ENCODE measurements around the gene ZNF500. TPM values are rescaled to one million over a fixed set of nuclear protein-coding genes. Genes with fewer than 3 reads are reported as not detected.
A peak's percentile ranks its signal among the peaks of the same experiment; 100 is the strongest.

Gene ZNF500
- total and polyA plus RNA-seq, 8 donors, result 0.45 to 19.3 (median 4.5) TPM

GRCh38 chr16:4699046-4699556 lies 67.9 kb downstream of the ZNF500 start:
- TF ChIP-seq, protein P1, sequence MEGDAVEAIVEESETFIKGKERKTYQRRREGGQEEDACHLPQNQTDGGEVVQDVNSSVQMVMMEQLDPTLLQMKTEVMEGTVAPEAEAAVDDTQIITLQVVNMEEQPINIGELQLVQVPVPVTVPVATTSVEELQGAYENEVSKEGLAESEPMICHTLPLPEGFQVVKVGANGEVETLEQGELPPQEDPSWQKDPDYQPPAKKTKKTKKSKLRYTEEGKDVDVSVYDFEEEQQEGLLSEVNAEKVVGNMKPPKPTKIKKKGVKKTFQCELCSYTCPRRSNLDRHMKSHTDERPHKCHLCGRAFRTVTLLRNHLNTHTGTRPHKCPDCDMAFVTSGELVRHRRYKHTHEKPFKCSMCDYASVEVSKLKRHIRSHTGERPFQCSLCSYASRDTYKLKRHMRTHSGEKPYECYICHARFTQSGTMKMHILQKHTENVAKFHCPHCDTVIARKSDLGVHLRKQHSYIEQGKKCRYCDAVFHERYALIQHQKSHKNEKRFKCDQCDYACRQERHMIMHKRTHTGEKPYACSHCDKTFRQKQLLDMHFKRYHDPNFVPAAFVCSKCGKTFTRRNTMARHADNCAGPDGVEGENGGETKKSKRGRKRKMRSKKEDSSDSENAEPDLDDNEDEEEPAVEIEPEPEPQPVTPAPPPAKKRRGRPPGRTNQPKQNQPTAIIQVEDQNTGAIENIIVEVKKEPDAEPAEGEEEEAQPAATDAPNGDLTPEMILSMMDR (IDR thresholded peaks at IDR 0.05), result no peak
- no peak for TF ChIP-seq POLR2A (IDR thresholded peaks at IDR 0.05)
- no peak for TF ChIP-seq POLR2AphosphoS5 (IDR thresholded peaks at IDR 0.05)
- no peak for TF ChIP-seq EP300 (IDR thresholded peaks at IDR 0.05)
- H3K36me3 ChIP-seq, result peaks cover 60 to 94% (median 91%) of the 10 kb centered on the region in 4 donors
- no peak overlapping the region for H3K27ac ChIP-seq
- WGBS, 5 donors, result 87 to 92% (median 90%) methylated on average over 14 to 19 of the region's 19 CpGs
- no peak overlapping the region for H3K4me3 ChIP-seq
- intact Hi-C loops (cut with DNase I; ENCODE audit: low total_unique reads), result no loop called here
- H3K4me1 ChIP-seq, result peaks cover 14 to 49% (median 39%) of the 10 kb centered on the region in 4 donors
- DNase-seq, result peak in 1 of 2 donors; percentile 5
- H3K27me3 ChIP-seq, result no peaks in the 10 kb centered on the region
- no peaks in the 10 kb centered on the region for H3K9me3 ChIP-seq

GRCh38 chr16:4698321-4699045 lies 68.5 kb downstream of the ZNF500 start:
- H3K9me3 ChIP-seq, result no peaks in the 10 kb centered on the region
- peaks cover 14 to 50% (median 42%) of the 10 kb centered on the region in 4 donors for H3K4me1 ChIP-seq
- TF ChIP-seq POLR2A (IDR thresholded peaks at IDR 0.05) (no peak), EP300 (IDR thresholded peaks at IDR 0.05) (no peak), POLR2AphosphoS5 (IDR thresholded peaks at IDR 0.05) (no peak)
- TF ChIP-seq, protein P1 (IDR thresholded peaks at IDR 0.05), result no peak
- intact Hi-C loops (cut with DNase I; ENCODE audit: low total_unique reads), result no loop called here
- WGBS, 5 donors, result 88 to 95% (median 94%) methylated on average over 13 to 36 of the region's 36 CpGs
- no peak overlapping the region for H3K4me3 ChIP-seq
- no peaks in the 10 kb centered on the region for H3K27me3 ChIP-seq
- peaks cover 60 to 87% (median 85%) of the 10 kb centered on the region in 4 donors for H3K36me3 ChIP-seq
- H3K27ac ChIP-seq, result no peak overlapping the region
- peak in 1 of 2 donors; percentile 15 for DNase-seq

Small RNA genes lying within 50 kb of the gene (small RNA-seq; reads per million reads assigned to genes)
- gene RF00017, result 0 reads per million in 4 donors

Other genes starting within 250 kb of the ZNF500 start
- 10 to 100 TPM in 3 of 5 donors, 1 to 10 TPM in 2; 2.9 to 36.5 (median 18.8) TPM for gene CDIP1, start 228.4 kb downstream of the ZNF500 start, total RNA-seq
- gene CDIP1, start 228.4 kb downstream of the ZNF500 start, polyA plus RNA-seq, result 10 to 100 TPM in 2 of 3 donors, 1 to 10 TPM in 1; 9.5 to 13.8 (median 10.6) TPM
- gene C16orf96, start 210.8 kb downstream of the ZNF500 start, total RNA-seq, result under 1 TPM in 2 of 5 donors, not detected in 3; 0.37 to 0.43 TPM
- gene C16orf96, start 210.8 kb downstream of the ZNF500 start, polyA plus RNA-seq, result not detected
- gene UBALD1, start 152.3 kb downstream of the ZNF500 start, total RNA-seq, result 10 to 100 TPM in 2 of 5 donors, 1 to 10 TPM in 2, under 1 TPM in 1; 0.58 to 77.2 (median 6.8) TPM
- 10 to 100 TPM; 17.2 to 41.3 (median 31.9) TPM for gene UBALD1, start 152.3 kb downstream of the ZNF500 start, polyA plus RNA-seq
- gene MGRN1, start 142.3 kb downstream of the ZNF500 start, total RNA-seq, result 100 to 1,000 TPM in 2 of 5 donors, 10 to 100 TPM in 3; 34.7 to 469 (median 91.4) TPM
- gene MGRN1, start 142.3 kb downstream of the ZNF500 start, polyA plus RNA-seq, result 10 to 100 TPM; 13.2 to 21.5 (median 17.9) TPM
- 10 to 100 TPM in 4 of 5 donors, 1 to 10 TPM in 1; 3.5 to 48.2 (median 44.2) TPM for gene NUDT16L1, start 73.6 kb downstream of the ZNF500 start, total RNA-seq
- gene NUDT16L1, start 73.6 kb downstream of the ZNF500 start, polyA plus RNA-seq, result 10 to 100 TPM; 31.9 to 37.2 (median 33.3) TPM
- gene ANKS3, start 32.9 kb downstream of the ZNF500 start, total RNA-seq, result 100 to 1,000 TPM in 1 of 5 donors, 10 to 100 TPM in 4; 11.6 to 183 (median 33.5) TPM
- 10 to 100 TPM; 16.2 to 25.0 (median 24.3) TPM for gene ANKS3, start 32.9 kb downstream of the ZNF500 start, polyA plus RNA-seq
- 1 to 10 TPM in 1 of 5 donors, not detected in 4; 1.8 TPM for gene DNAAF8, start 32.6 kb downstream of the ZNF500 start, total RNA-seq
- gene DNAAF8, start 32.6 kb downstream of the ZNF500 start, polyA plus RNA-seq, result 1 to 10 TPM in 1 of 3 donors, under 1 TPM in 1, not detected in 1; 0.68 to 1.2 TPM
- not detected for gene SEPTIN12, start 21.2 kb upstream of the ZNF500 start, total RNA-seq
- not detected for gene SEPTIN12, start 21.2 kb upstream of the ZNF500 start, polyA plus RNA-seq
- 100 to 1,000 TPM in 3 of 5 donors, 10 to 100 TPM in 2; 20.5 to 732 (median 131) TPM for gene SMIM22, start 28.2 kb upstream of the ZNF500 start, total RNA-seq
- 1,000 to 10,000 TPM in 2 of 3 donors, 100 to 1,000 TPM in 1; 481 to 1,027 (median 1,002) TPM for gene SMIM22, start 28.2 kb upstream of the ZNF500 start, polyA plus RNA-seq
- 100 to 1,000 TPM in 1 of 5 donors, 10 to 100 TPM in 3, 1 to 10 TPM in 1; 6.1 to 350 (median 45.5) TPM for gene ROGDI, start 35.5 kb upstream of the ZNF500 start, total RNA-seq
- 10 to 100 TPM; 27.0 to 63.9 (median 46.1) TPM for gene ROGDI, start 35.5 kb upstream of the ZNF500 start, polyA plus RNA-seq
- gene GLYR1, start 80.1 kb upstream of the ZNF500 start, total RNA-seq, result 100 to 1,000 TPM in 2 of 5 donors, 10 to 100 TPM in 3; 46.9 to 187 (median 83.2) TPM
- 10 to 100 TPM; 29.3 to 46.0 (median 36.5) TPM for gene GLYR1, start 80.1 kb upstream of the ZNF500 start, polyA plus RNA-seq
- gene UBN1, start 80.3 kb upstream of the ZNF500 start, total RNA-seq, result 100 to 1,000 TPM in 1 of 5 donors, 10 to 100 TPM in 4; 34.0 to 319 (median 51.3) TPM
- 1 to 10 TPM; 5.4 to 9.3 (median 7.8) TPM for gene UBN1, start 80.3 kb upstream of the ZNF500 start, polyA plus RNA-seq
- gene PPL, start 170.0 kb upstream of the ZNF500 start, total RNA-seq, result 10 to 100 TPM; 11.4 to 98.8 (median 31.6) TPM
- 10 to 100 TPM in 2 of 3 donors, 1 to 10 TPM in 1; 5.8 to 96.8 (median 10.7) TPM for gene PPL, start 170.0 kb upstream of the ZNF500 start, polyA plus RNA-seq
- 10 to 100 TPM in 1 of 5 donors, under 1 TPM in 2, not detected in 2; 0.43 to 30.3 (median 0.55) TPM for gene SEC14L5, start 191.2 kb upstream of the ZNF500 start, total RNA-seq
- gene SEC14L5, start 191.2 kb upstream of the ZNF500 start, polyA plus RNA-seq, result under 1 TPM; 0.15 to 0.33 (median 0.19) TPM

Measured in stomach (tissue), 9 donors.